Astrocyte of the cerebellum (primary cell): ENCODE data around the gene ZNF563.

Source experiments
- DNase-seq: peaks from one replicate; pipeline ENCODE4 v3.0.0-alpha.2; 2011; ENCODE audit warnings: low read depth
- H3K4me3 ChIP-seq: 2 replicates; pipeline ENCODE4 v1.5.1; 2011; ENCODE audit warnings: mild to moderate bottlenecking, low read depth, low read length, moderate library complexity
- CTCF ChIP-seq: IDR thresholded peaks from 2 replicates; pipeline ENCODE4 v1.5.1; 2012; ENCODE audit warnings: low read length, low read depth, moderate library complexity, mild to moderate bottlenecking; ENCODE audit errors: missing control alignments
- in situ Hi-C: cut with HindIII; loops from 2 replicates; pipeline ENCODE4 v1.10.0; 2017; ENCODE audit warnings: low sequenced_read_pairs

Gene ZNF563

GRCh38 chr19:12333162-12334159, at the start of gene ZNF563:
ZNF563 (minus strand) TSS chr19:12333633; CDS start chr19:12333482, 151 bp downstream.
- in situ Hi-C loops = no loop called here
- H3K4me3 ChIP-seq = peak within 1 kb of the TSS; percentile 67
- TF ChIP-seq CTCF = no peak
- DNase-seq = peak; percentile 62

GRCh38 chr19:12380444-12380737, 47.0 kb upstream of the ZNF563 start:
- no peak overlapping the region for H3K4me3 ChIP-seq
- TF ChIP-seq CTCF = no peak
- no peak for DNase-seq
- in situ Hi-C loops = no loop called here

- in situ Hi-C loops = no loop called here
- no peak overlapping the region for H3K4me3 ChIP-seq
- DNase-seq = no peak
- TF ChIP-seq CTCF = no peak
Observed at GRCh38 chr19:12379732-12380443, 46.5 kb upstream of the ZNF563 start.

GRCh38 chr19:12374026-12374425, 40.6 kb upstream of the ZNF563 start:
- no peak for DNase-seq
- TF ChIP-seq CTCF = no peak
- H3K4me3 ChIP-seq = no peak overlapping the region
- in situ Hi-C loops = no loop called here

- DNase-seq = peak; percentile 90
- H3K4me3 ChIP-seq = peak within 1 kb of the TSS; percentile 84
- in situ Hi-C loops = no loop called here
- peak; percentile 69 for TF ChIP-seq CTCF
Observed at GRCh38 chr19:12365236-12366162, 32.1 kb upstream of the ZNF563 start, which contains the start of gene ZNF442. ZNF442 (minus strand) TSS chr19:12365683; CDS start chr19:12363631, 2,052 bp downstream.
